ENCODE results near the gene PTGDR. TPM values are rescaled to one million over a fixed set of nuclear protein-coding genes. Genes with fewer than 3 reads are reported as not detected.

The PTGDR gene
- total RNA-seq, 4 donors from 2014 or later, result 2.7 to 7.4 (median 6.4) TPM

GRCh38 chr14:52262600-52262999, 4.9 kb upstream of the PTGDR start:
- H3K4me1 ChIP-seq, result peaks cover 0 to 18% (median 3%) of the 10 kb centered on the region in 4 donors

DNA sequence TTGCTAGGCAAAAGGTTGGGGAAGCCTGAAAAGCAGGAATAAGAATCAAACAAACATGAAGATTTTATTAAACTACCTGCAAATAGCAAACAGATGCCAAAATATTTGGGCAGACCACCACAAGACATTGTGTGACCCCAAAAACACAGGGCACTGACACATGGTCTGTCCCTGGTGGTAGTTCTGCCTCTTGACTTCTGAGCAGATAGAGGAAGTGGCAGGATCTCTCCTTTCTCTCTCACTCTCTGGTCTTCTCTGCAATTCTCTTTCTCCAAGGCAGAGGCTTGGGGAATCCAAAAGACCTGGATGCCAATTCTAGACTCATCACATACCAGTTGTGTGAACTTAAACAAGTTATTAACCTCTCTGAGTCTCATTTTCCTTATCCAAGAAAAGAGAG, 4.3 kb upstream of the PTGDR start:
- TF ChIP-seq EP300 (IDR thresholded peaks at IDR 0.05), result no peak
- TF ChIP-seq CTCF (IDR thresholded peaks at IDR 0.05), result no peak
- TF ChIP-seq POLR2A (IDR thresholded peaks at IDR 0.05), result no peak
- H3K4me1 ChIP-seq, result peaks cover 0 to 24% (median 3%) of the 10 kb centered on the region in 4 donors
- H3K27ac ChIP-seq, result no peak overlapping the region
- no peaks in the 10 kb centered on the region for H3K9me3 ChIP-seq
- DNase-seq (ENCODE audit: low spot score in 2 of 2), result no peak
- H3K27me3 ChIP-seq, result peaks cover 0 to 15% of the 10 kb centered on the region in 2 donors
- H3K4me3 ChIP-seq, result no peak overlapping the region
- H3K36me3 ChIP-seq, result no peaks in the 10 kb centered on the region

More at GRCh38 chr14:52262600-52262999, 4.9 kb upstream of the PTGDR start:
- DNase-seq (ENCODE audit: low spot score in 2 of 2), result no peak
- no peaks in the 10 kb centered on the region for H3K36me3 ChIP-seq
- no peaks in the 10 kb centered on the region for H3K9me3 ChIP-seq
- no peak overlapping the region for H3K4me3 ChIP-seq
- peaks cover 0 to 9% of the 10 kb centered on the region in 2 donors for H3K27me3 ChIP-seq
- TF ChIP-seq EP300 (IDR thresholded peaks at IDR 0.05) (no peak), POLR2A (IDR thresholded peaks at IDR 0.05) (no peak), CTCF (IDR thresholded peaks at IDR 0.05) (no peak)
- no peak overlapping the region for H3K27ac ChIP-seq
- WGBS, 2 donors, result 81 to 95% methylated on average over 1 of the region's 1 CpG

DNA sequence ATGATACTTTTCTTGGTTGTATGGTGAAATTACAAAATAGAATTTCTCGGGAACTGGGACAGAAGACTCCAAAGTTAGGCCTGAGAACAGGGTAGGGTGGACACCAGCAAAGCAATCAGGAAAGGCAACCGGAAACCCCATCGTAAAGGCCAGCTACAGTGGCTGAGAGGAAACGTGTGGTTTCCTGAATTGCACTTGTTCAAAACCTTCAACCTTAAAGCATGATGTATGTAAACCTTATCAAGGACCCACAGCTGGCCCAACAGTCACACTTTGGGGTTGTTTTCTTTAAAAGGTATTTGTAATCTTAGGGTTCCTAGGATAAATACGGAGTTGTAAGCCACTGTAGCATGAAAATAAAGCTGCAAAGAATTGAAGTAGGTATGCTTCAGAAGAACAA, 2.2 kb upstream of the PTGDR start:
- Histone ChIP-seq H3K27ac (no peak overlapping the region), H3K9me3 (no peaks in the 10 kb centered on the region), H3K4me1 (peaks cover 0 to 40% (median 3%) of the 10 kb centered on the region in 4 donors), H3K4me3 (no peak overlapping the region), H3K36me3 (no peaks in the 10 kb centered on the region), H3K27me3 (peaks cover 0 to 22% of the 10 kb centered on the region in 2 donors)
- TF ChIP-seq POLR2A (IDR thresholded peaks at IDR 0.05), result no peak
- TF ChIP-seq EP300 (IDR thresholded peaks at IDR 0.05), result no peak
- no peak for TF ChIP-seq CTCF (IDR thresholded peaks at IDR 0.05)
- DNase-seq (ENCODE audit: low spot score in 2 of 2), result no peak
- 63 to 68% methylated on average over 5 of the region's 5 CpGs for WGBS, 2 donors

GRCh38 chr14:52266179-52266578, 1.3 kb upstream of the PTGDR start:
- peak; percentile 31 to 76 for DNase-seq (ENCODE audit: low spot score in 2 of 2)
- Histone ChIP-seq H3K27ac (peak overlapping the region in 1 of 4 donors; percentile 15), H3K36me3 (no peaks in the 10 kb centered on the region), H3K4me3 (no peak overlapping the region), H3K27me3 (peaks cover 0 to 22% of the 10 kb centered on the region in 2 donors), H3K4me1 (peaks cover 0 to 40% (median 3%) of the 10 kb centered on the region in 4 donors), H3K9me3 (no peaks in the 10 kb centered on the region)
- no peak for TF ChIP-seq CTCF (IDR thresholded peaks at IDR 0.05)
- TF ChIP-seq POLR2A (IDR thresholded peaks at IDR 0.05), result no peak
- TF ChIP-seq EP300 (IDR thresholded peaks at IDR 0.05), result peak in 1 of 2 donors; percentile 61
- 29 to 40% methylated on average over 3 of the region's 3 CpGs for WGBS, 2 donors

- Histone ChIP-seq H3K27me3 (peaks cover 0 to 22% of the 10 kb centered on the region in 2 donors), H3K36me3 (no peaks in the 10 kb centered on the region), H3K9me3 (no peaks in the 10 kb centered on the region), H3K4me1 (peaks cover 0 to 40% (median 3%) of the 10 kb centered on the region in 4 donors), H3K27ac (peak overlapping the region in 2 of 4 donors; percentile 8 to 50), H3K4me3 (no peak overlapping the region)
- no peak for TF ChIP-seq CTCF (IDR thresholded peaks at IDR 0.05)
- no peak for TF ChIP-seq EP300 (IDR thresholded peaks at IDR 0.05)
- no peak for TF ChIP-seq POLR2A (IDR thresholded peaks at IDR 0.05)
- no peak for DNase-seq (ENCODE audit: low spot score in 2 of 2)
- WGBS, 2 donors, result 57 to 74% methylated on average over 5 of the region's 5 CpGs
These were observed 716 bp upstream of the PTGDR start for GRCh38 chr14:52266782-52267181.
